Panc1 (cell line): ENCODE data around the gene ENTPD1. TPM values are rescaled to one million over a fixed set of nuclear protein-coding genes. Genes with fewer than 3 reads are reported as not detected.

Experiments
- ATAC-seq: fragments of 200-7000 bp; cut with Tn5 transposase; 2 replicates; pipeline ENCODE4 v1.9.1; 2020; ENCODE audit warnings: mild to moderate bottlenecking, moderate library complexity
- BruUV-seq: library from RNA; stranded (reverse); fragments of 400-500 nt; replicated peaks from 2 replicates; lab custom pipeline; 2021; lab: Mats Ljungman, UMichigan
- CTCF ChIA-PET: fragments of 300-600 bp; sonication (Branson Sonifier 250); formaldehyde crosslinking; loops from one replicate; lab custom pipeline; 2022; ENCODE audit warnings: antibody characterized with exemption; lab: Charles Lee
- POLR2A ChIA-PET: fragments of 300-600 bp; sonication (Branson Sonifier 250); formaldehyde crosslinking; loops from one replicate; lab custom pipeline; 2022; ENCODE audit warnings: antibody characterized with exemption; lab: Charles Lee
- DNase-seq: peaks from one replicate; pipeline ENCODE4 v3.0.0-alpha.2; 2010; ENCODE audit warnings: low read depth, low spot score
- H3K27ac ChIP-seq: 2 replicates; pipeline ENCODE4 v1.5.1; 2011; ENCODE audit warnings: mild to moderate bottlenecking, low read length, inconsistent platforms
- H3K27me3 ChIP-seq: fragments of 200-500 bp; sonication (Bioruptor generic); 2 replicates; pipeline ENCODE4 v1.6.0; 2014; ENCODE audit warnings: low read length, inconsistent platforms; ENCODE audit not compliant: control insufficient read depth, insufficient read depth
- H3K36me3 ChIP-seq: fragments of 200-500 bp; sonication (Bioruptor generic); 2 replicates; pipeline ENCODE4 v1.5.1; 2014; ENCODE audit warnings: inconsistent platforms, mild to moderate bottlenecking, low read length, moderate library complexity; ENCODE audit not compliant: control insufficient read depth, insufficient read depth
- H3K4me1 ChIP-seq: 2 replicates; pipeline ENCODE4 v1.5.1; 2011; ENCODE audit warnings: inconsistent platforms, mild to moderate bottlenecking, low read length, moderate library complexity; ENCODE audit not compliant: control insufficient read depth, insufficient read depth
- H3K4me3 ChIP-seq, 2 experiments: 2 replicates each; pipeline ENCODE4 v1.5.1; 2011 to 2012; ENCODE audit warnings: low read depth in 2 of 2, low read length in 2 of 2, mild to moderate bottlenecking in 2 of 2, inconsistent platforms in 1 of 2, moderate library complexity in 1 of 2
- H3K9me3 ChIP-seq: fragments of 200-500 bp; sonication (Bioruptor generic); 2 replicates; pipeline ENCODE4 v1.5.1; 2014; ENCODE audit warnings: low read depth, mild to moderate bottlenecking, inconsistent platforms, low read length, moderate library complexity; ENCODE audit not compliant: control insufficient read depth, insufficient read depth
- CTCF ChIP-seq: fragments of 450-650 bp; IDR thresholded peaks from 2 replicates; pipeline ENCODE4 v1.5.1; 2017; ENCODE audit warnings: mild to moderate bottlenecking
- POLR2AphosphoS5 ChIP-seq: IDR thresholded peaks from 2 replicates; pipeline ENCODE4 v1.6.1; 2012; ENCODE audit warnings: mild to moderate bottlenecking, low read depth, low read length, moderate library complexity
- REST ChIP-seq, 2 experiments: IDR thresholded peaks; 2 replicates each; pipeline ENCODE4 v1.6.1; 2011 to 2012; ENCODE audit warnings: low read depth in 2 of 2, control low read depth in 1 of 2, low read length in 1 of 2, mild to moderate bottlenecking in 1 of 2, moderate library complexity in 1 of 2; ENCODE audit not compliant: insufficient read depth in 1 of 2
- SIN3A ChIP-seq: IDR thresholded peaks from 2 replicates; pipeline ENCODE4 v1.6.1; 2012; ENCODE audit warnings: low read depth, mild to moderate bottlenecking, low read length, moderate library complexity, borderline replicate concordance; ENCODE audit not compliant: insufficient read depth
- TCF7L2 ChIP-seq: IDR thresholded peaks from 2 replicates; pipeline ENCODE4 v1.6.1; 2011; ENCODE audit warnings: mild to moderate bottlenecking, low read depth, low read length, inconsistent platforms
- in situ Hi-C: cut with HindIII; loops from 2 replicates; pipeline ENCODE4 v1.10.0; 2016; ENCODE audit warnings: low sequenced_read_pairs, low pct_unique_long_range_greater_than_20kb
- intact Hi-C: fragments of 100-400 bp; cut with micrococcal nuclease; formaldehyde crosslinking; loops from one replicate; pipeline ENCODE4 v1.10.0; 2022; ENCODE audit not compliant: unreplicated experiment
- total RNA-seq: library from RNA; stranded (reverse); gene quantifications from one replicate; pipeline ENCODE4 v1.2.1, GENCODE V29; 2021; ENCODE audit not compliant: unreplicated experiment

ENTPD1 gene
- total RNA-seq, 1 experiment from 2014 or later: 0.31 TPM

GRCh38 chr10:95848841-95849240 lies 92.9 kb downstream of the ENTPD1 start:
- H3K4me1 ChIP-seq: no peaks in the 10 kb centered on the region
- DNase-seq: no peak
- intact Hi-C loops: no loop called here
- H3K4me3 ChIP-seq: no peak overlapping the region
- ATAC-seq: no peak
- no TSS peak for BruUV-seq
- no peak overlapping the region for H3K27ac ChIP-seq
- TF ChIP-seq SIN3A: no peak
- TF ChIP-seq REST (IDR thresholded peaks at IDR 0.05; ENCODE audit: insufficient read depth in 1 of 2, low read depth in 2 of 2, low read length in 1 of 2): no peak
- TF ChIP-seq TCF7L2: no peak
- no peak for TF ChIP-seq POLR2AphosphoS5
- TF ChIP-seq CTCF: no peak
- no peaks in the 10 kb centered on the region for H3K9me3 ChIP-seq
- in situ Hi-C loops: no loop called here
- peaks cover 3% of the 10 kb centered on the region; the same call in 1 of the 2 replicates for H3K27me3 ChIP-seq
- ChIA-PET CTCF (interaction anchor here (0.5 kb wide), 1 partner anchor 408 kb away, joined by 4 read pairs; no protein-coding TSS in a partner anchor), POLR2A (no interaction called here)
- no peaks in the 10 kb centered on the region for H3K36me3 ChIP-seq

GRCh38 chr10:95850791-95851190 lies 94.8 kb downstream of the ENTPD1 start:
- intact Hi-C loops (no loop called here), in situ Hi-C loops (no loop called here)
- no peak overlapping the region for H3K4me3 ChIP-seq
- no peaks in the 10 kb centered on the region for H3K9me3 ChIP-seq
- no peaks in the 10 kb centered on the region for H3K4me1 ChIP-seq
- no peaks in the 10 kb centered on the region; the same call in 1 of the 2 replicates for H3K27me3 ChIP-seq
- TF ChIP-seq SIN3A (no peak), CTCF (no peak), REST (IDR thresholded peaks at IDR 0.05; ENCODE audit: insufficient read depth in 1 of 2, low read depth in 2 of 2, low read length in 1 of 2) (no peak), TCF7L2 (no peak), POLR2AphosphoS5 (no peak)
- BruUV-seq: no TSS peak
- DNase-seq (no peak), ATAC-seq (no peak)
- H3K36me3 ChIP-seq: no peaks in the 10 kb centered on the region
- POLR2A ChIA-PET: no interaction called here
- CTCF ChIA-PET: no interaction called here
- H3K27ac ChIP-seq: no peak overlapping the region
